ENCODE measurements around the gene OPN3. TPM values are rescaled to one million over a fixed set of nuclear protein-coding genes. Genes with fewer than 3 reads are reported as not detected.

The OPN3 gene
- total RNA-seq, 1 donor from 2014 or later: 114 TPM

GRCh38 chr1:241590719-241591118 lies 49.5 kb downstream of the OPN3 start:
- DNase-seq (ENCODE audit: low read depth): no peak

- DNase-seq (ENCODE audit: low read depth): no peak
Observed at GRCh38 chr1:241589521-241589920, 50.6 kb downstream of the OPN3 start.

GRCh38 chr1:241586905-241587512 lies 53.2 kb downstream of the OPN3 start:
- no peak for DNase-seq (ENCODE audit: low read depth)

GRCh38 chr1:241582921-241583321 lies 57.2 kb downstream of the OPN3 start:
- DNase-seq (ENCODE audit: low read depth): peak; percentile 82

GRCh38 chr1:241579434-241579833 lies 60.7 kb downstream of the OPN3 start:
- no peak for DNase-seq (ENCODE audit: low read depth)

GRCh38 chr1:241574154-241574553 lies 66.0 kb downstream of the OPN3 start:
- DNase-seq (ENCODE audit: low read depth): no peak

- no peak for DNase-seq (ENCODE audit: low read depth)
Observed at GRCh38 chr1:241569848-241570247, 70.3 kb downstream of the OPN3 start.

- no peak for DNase-seq (ENCODE audit: low read depth)
Observed at GRCh38 chr1:241560849-241561187, 79.4 kb downstream of the OPN3 start.

- peak; percentile 81 for DNase-seq (ENCODE audit: low read depth)
Observed at GRCh38 chr1:241560146-241560848, 79.9 kb downstream of the OPN3 start.

GRCh38 chr1:241557551-241558193 lies 82.5 kb downstream of the OPN3 start:
- DNase-seq (ENCODE audit: low read depth): peak; percentile 75

GRCh38 chr1:241557031-241557430 lies 83.1 kb downstream of the OPN3 start:
- peak; percentile 79 for DNase-seq (ENCODE audit: low read depth)

- DNase-seq (ENCODE audit: low read depth): no peak
Observed at GRCh38 chr1:241555526-241555925, 84.6 kb downstream of the OPN3 start.

- DNase-seq (ENCODE audit: low read depth): no peak
Observed at GRCh38 chr1:241553886-241554592, 86.1 kb downstream of the OPN3 start.

- DNase-seq (ENCODE audit: low read depth): no peak
Observed at GRCh38 chr1:241551759-241552638, 88.2 kb downstream of the OPN3 start.

GRCh38 chr1:241550318-241550717 lies 89.9 kb downstream of the OPN3 start:
- DNase-seq (ENCODE audit: low read depth): no peak

GRCh38 chr1:241548008-241548407 lies 92.2 kb downstream of the OPN3 start:
- no peak for DNase-seq (ENCODE audit: low read depth)

Other genes starting within 250 kb of the OPN3 start
- gene FH, start 120.6 kb downstream of the OPN3 start, total RNA-seq: 85.8 TPM in 2 replicates
- 2.8 and 11.3 TPM in 2 replicates for gene KMO, start 108.0 kb downstream of the OPN3 start, total RNA-seq
- gene CHML, start within 50 bp of the OPN3 start, total RNA-seq: 13.9 and 14.0 TPM in 2 replicates
- 0.35 TPM in 1 of 2 replicates, not detected in the other for gene WDR64, start 11.9 kb upstream of the OPN3 start, total RNA-seq
- 1.8 and 7.5 TPM in 2 replicates for gene EXO1, start 207.8 kb upstream of the OPN3 start, total RNA-seq

Data from renal cortical epithelial cell (primary cell).